ENCODE data around the gene ITGBL1.

- TF ChIP-seq POLR2A (IDR thresholded peaks at IDR 0.05; ENCODE audit: extremely low read depth, insufficient read length) (no peak), CTCF (IDR thresholded peaks at IDR 0.05; ENCODE audit: low read depth, low read length) (no peak), MYC (IDR thresholded peaks at IDR 0.05; ENCODE audit: low read depth, low read length) (no peak)
- TF ChIP-seq, protein P1, sequence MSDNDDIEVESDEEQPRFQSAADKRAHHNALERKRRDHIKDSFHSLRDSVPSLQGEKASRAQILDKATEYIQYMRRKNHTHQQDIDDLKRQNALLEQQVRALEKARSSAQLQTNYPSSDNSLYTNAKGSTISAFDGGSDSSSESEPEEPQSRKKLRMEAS (IDR thresholded peaks at IDR 0.05; ENCODE audit: low read depth, low read length) = no peak
Observed at GRCh38 chr13:101690871-101691270, 238.4 kb downstream of the ITGBL1 start.
